Activated CD4-positive, alpha-beta T cell treated with anti-CD3 and anti-CD28 coated beads for 36 hours (primary cell): ENCODE results near the gene MCM6. TPM values are rescaled to one million over a fixed set of nuclear protein-coding genes. Genes with fewer than 3 reads are reported as not detected.
A peak's percentile ranks its signal among the peaks of the same experiment; 100 is the strongest.

Source experiments
- ATAC-seq: fragments of 200-7000 bp; cut with Tn5 transposase; one replicate; pipeline ENCODE4 v1.10.0; 2021; ENCODE audit warnings: mild to moderate bottlenecking, moderate library complexity
- CTCF ChIA-PET: fragments of 350-600 bp; sonication (Branson Sonifier 250); formaldehyde crosslinking; loops from one replicate; lab custom pipeline; 2021; ENCODE audit warnings: antibody characterized with exemption; lab: Charles Lee
- POLR2A ChIA-PET: fragments of 350-600 bp; sonication (Branson Sonifier 250); formaldehyde crosslinking; loops from one replicate; lab custom pipeline; 2021; ENCODE audit warnings: antibody characterized with exemption, inconsistent platforms; lab: Charles Lee
- DNase-seq: peaks from one replicate; pipeline ENCODE4 v3.0.0-alpha.2; 2020
- H3K27ac Mint-ChIP-seq: one replicate; pipeline ENCODE4 v1.8.0; 2021; ENCODE audit warnings: mixed read lengths
- H3K27me3 Mint-ChIP-seq: one replicate; pipeline ENCODE4 v1.8.0; 2021; ENCODE audit warnings: mixed read lengths
- H3K36me3 Mint-ChIP-seq: one replicate; pipeline ENCODE4 v1.8.0; 2021; ENCODE audit warnings: low read depth, mixed read lengths
- H3K4me1 Mint-ChIP-seq: one replicate; pipeline ENCODE4 v1.8.0; 2021; ENCODE audit warnings: mixed read lengths
- H3K4me3 Mint-ChIP-seq: one replicate; pipeline ENCODE4 v1.8.0; 2021; ENCODE audit warnings: mild to moderate bottlenecking, moderate library complexity, mixed read lengths
- H3K9me3 Mint-ChIP-seq: one replicate; pipeline ENCODE4 v1.8.0; 2021; ENCODE audit warnings: low read depth, mixed read lengths
- intact Hi-C, 2 experiments: fragments of 100-400 bp; cut with DNase I in 1 of 2; cut with micrococcal nuclease in 1 of 2; formaldehyde crosslinking; loops; one replicate each; pipeline versions ENCODE4 v1.14.2 to v1.15.1; 2022 to 2024; cut with DNase I, micrococcal nuclease
- total RNA-seq, 2 experiments: library from RNA; stranded (reverse); gene quantifications; one replicate each; pipeline ENCODE4 v1.2.3, GENCODE V29; 2021

Gene MCM6
- 100 to 1,000 TPM; 228 to 276 TPM for total RNA-seq

GRCh38 chr2:135876066-135876711 is at the start of gene MCM6:
Gene MCM6, minus strand, starts transcription at chr2:135876443. Its CDS starts 78 bp downstream, at chr2:135876365.
- Mint-ChIP-seq H3K27ac (peak within 1 kb of the TSS; percentile 96), H3K36me3 (peaks cover 45% of the 10 kb centered on the region), H3K27me3 (no peaks in the 10 kb centered on the region), H3K4me1 (peaks cover 44% of the 10 kb centered on the region), H3K4me3 (peak within 1 kb of the TSS; percentile 86), H3K9me3 (no peaks in the 10 kb centered on the region)
- ChIA-PET POLR2A (interaction anchor here (0.5 to 1.8 kb wide), 15 partner anchors 10 to 508 kb away, joined by 3 to 11 read pairs (median 5); partner anchors contain the start of genes DARS1 and ZRANB3), CTCF (interaction anchor here (0.7 to 1.8 kb wide), 5 partner anchors 20 to 508 kb away, joined by 3 to 6 read pairs (median 4); no protein-coding TSS in a partner anchor)
- intact Hi-C loops: loop anchor here (1.0 to 5.0 kb wide), 11 partner anchors 72 to 957 kb away; partner anchors contain the start of genes DARS1 (in 2 of the 2), R3HDM1 (in 2 of the 2), ZRANB3 (in 2 of the 2) and CCNT2 (in 1 of the 2)
- ATAC-seq (peak; percentile 88), DNase-seq (peak; percentile 100)

DNA sequence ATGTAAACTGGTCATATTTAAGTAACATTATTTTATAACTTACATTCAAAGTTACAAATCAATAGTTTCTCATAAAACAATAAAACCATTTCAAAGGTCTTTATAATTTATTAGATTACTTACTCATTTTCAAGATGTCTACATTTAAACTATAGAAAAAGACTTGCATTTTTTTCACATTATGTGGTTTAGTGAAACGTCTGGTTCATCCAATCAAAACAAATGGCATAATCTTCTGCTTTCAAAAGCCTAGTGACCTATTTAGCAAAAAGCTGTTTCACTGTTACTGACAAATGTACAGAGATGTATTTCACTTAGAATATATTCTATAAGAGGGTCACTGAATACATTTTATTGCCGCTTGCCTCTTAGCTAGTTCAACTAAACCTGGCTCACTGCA is 49.3 kb upstream of the MCM6 start:
- DNase-seq (no peak), ATAC-seq (no peak)
- Mint-ChIP-seq H3K4me3 (no peak overlapping the region), H3K9me3 (no peaks in the 10 kb centered on the region), H3K4me1 (peaks cover 6% of the 10 kb centered on the region), H3K27ac (no peak overlapping the region), H3K36me3 (peaks cover 22% of the 10 kb centered on the region), H3K27me3 (no peaks in the 10 kb centered on the region)
- intact Hi-C loops: no loop called here
- POLR2A ChIA-PET: no interaction called here
- CTCF ChIA-PET: interaction anchor here (0.6 to 1.3 kb wide), 2 partner anchors 12 to 208 kb away, joined by 3 read pairs; no protein-coding TSS in a partner anchor

DNA sequence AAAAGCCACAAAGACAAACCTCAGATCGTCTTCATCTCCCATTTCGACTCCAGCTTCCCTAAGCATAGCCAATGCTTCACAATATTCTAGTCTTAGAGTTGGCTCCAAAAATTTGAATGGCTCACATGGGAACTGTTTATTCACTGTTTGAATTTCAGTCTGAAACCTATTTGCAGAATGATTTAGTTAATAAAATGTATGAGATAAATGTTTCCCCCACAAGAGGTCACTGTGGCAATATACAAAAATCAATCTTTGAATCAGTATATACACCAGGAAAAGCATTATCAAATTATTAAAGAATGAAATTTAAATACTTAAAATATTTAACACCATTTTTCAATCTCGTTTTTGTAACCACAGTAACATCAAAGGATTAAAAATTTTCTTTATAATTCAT is 40.0 kb upstream of the MCM6 start:
- ChIA-PET CTCF (interaction anchor here (0.5 to 3.2 kb wide), 3 partner anchors 460 to 507 kb away, joined by 3 to 80 read pairs (median 5); no protein-coding TSS in a partner anchor), POLR2A (interaction anchor here (0.6 kb wide), 1 partner anchor 217 kb away, joined by 3 read pairs; no protein-coding TSS in a partner anchor)
- ATAC-seq: peak; percentile 61
- peak overlapping the region; percentile 63 for H3K27ac Mint-ChIP-seq
- peaks cover 3% of the 10 kb centered on the region for H3K4me1 Mint-ChIP-seq
- no peaks in the 10 kb centered on the region for H3K27me3 Mint-ChIP-seq
- peaks cover 16% of the 10 kb centered on the region for H3K36me3 Mint-ChIP-seq
- H3K4me3 Mint-ChIP-seq: no peak overlapping the region
- no peak for DNase-seq
- no peaks in the 10 kb centered on the region for H3K9me3 Mint-ChIP-seq
- intact Hi-C loops: loop anchor here (1.0 to 10.0 kb wide), 8 partner anchors 200 to 1919 kb away; no protein-coding TSS in a partner anchor

DNA sequence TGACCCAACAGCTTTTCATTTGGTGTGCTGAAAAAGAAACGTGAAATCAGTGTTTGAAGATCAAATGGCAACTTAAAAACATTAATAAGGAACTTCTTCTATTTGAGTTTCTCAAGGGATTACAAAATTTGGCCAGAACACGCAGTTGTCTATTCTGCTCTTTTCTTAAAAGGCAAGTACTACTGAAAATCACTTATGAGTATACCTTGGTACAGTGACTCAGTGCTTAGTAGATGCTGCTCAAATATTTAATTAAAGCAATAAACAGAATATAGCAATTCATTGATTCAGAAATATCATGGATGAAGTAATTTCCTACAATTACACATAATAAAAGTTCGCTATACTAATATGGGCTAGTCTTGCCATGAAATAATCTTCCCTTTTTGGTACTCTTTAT is 38.2 kb upstream of the MCM6 start:
- no peak for DNase-seq
- no peak overlapping the region for H3K27ac Mint-ChIP-seq
- no peaks in the 10 kb centered on the region for H3K9me3 Mint-ChIP-seq
- intact Hi-C loops: loop anchor here (1.0 to 10.0 kb wide), 5 partner anchors 70 to 1920 kb away; partner anchors contain the start of gene DARS1 (in 1 of the 2)
- H3K27me3 Mint-ChIP-seq: no peaks in the 10 kb centered on the region
- no peak overlapping the region for H3K4me3 Mint-ChIP-seq
- POLR2A ChIA-PET: interaction anchor here (1.6 kb wide), 1 partner anchor 38 kb away, joined by 4 read pairs; the partner anchor contains the start of gene MCM6
- peaks cover 7% of the 10 kb centered on the region for H3K4me1 Mint-ChIP-seq
- H3K36me3 Mint-ChIP-seq: peaks cover 27% of the 10 kb centered on the region
- ATAC-seq: no peak
- CTCF ChIA-PET: interaction anchor here (0.6 to 3.2 kb wide), 49 partner anchors 8 to 509 kb away, joined by 3 to 80 read pairs (median 4); no protein-coding TSS in a partner anchor

DNA sequence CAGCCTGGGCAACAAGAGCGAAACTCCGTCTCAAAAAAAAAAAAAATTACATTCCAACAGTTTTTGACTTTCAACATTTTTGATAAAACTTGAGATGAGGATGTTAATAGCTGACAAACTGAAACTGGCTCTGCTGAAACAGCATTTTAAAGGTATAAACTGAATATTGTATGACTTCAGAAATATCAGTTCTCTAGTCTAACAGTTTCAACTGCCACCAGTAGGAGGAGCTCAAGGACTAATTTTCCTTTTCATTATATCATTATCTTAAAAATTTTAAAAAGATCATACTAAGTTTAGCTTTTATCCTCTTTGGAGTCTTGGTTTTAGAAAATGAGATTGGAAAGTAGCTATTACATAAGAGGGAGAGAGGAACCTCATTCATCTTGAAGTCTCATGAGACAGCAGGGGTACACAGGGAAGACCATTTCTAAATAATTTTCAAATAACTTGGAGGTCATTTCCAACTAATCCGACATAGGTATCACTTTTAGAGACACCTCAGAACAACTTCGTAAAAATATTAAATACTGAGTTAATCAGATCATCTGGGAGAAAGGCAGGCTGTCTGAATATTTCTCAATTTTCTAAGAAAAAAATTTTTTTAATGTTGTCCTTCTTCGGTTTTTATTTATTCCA is 37.6 kb upstream of the MCM6 start:
- Mint-ChIP-seq H3K9me3 (no peaks in the 10 kb centered on the region), H3K4me1 (peaks cover 7% of the 10 kb centered on the region), H3K36me3 (peaks cover 29% of the 10 kb centered on the region), H3K4me3 (no peak overlapping the region), H3K27me3 (no peaks in the 10 kb centered on the region), H3K27ac (no peak overlapping the region)
- ATAC-seq (peak; percentile 58), DNase-seq (peak; percentile 53)
- CTCF ChIA-PET: interaction anchor here (0.6 to 3.2 kb wide), 68 partner anchors 8 to 924 kb away, joined by 3 to 80 read pairs (median 4); no protein-coding TSS in a partner anchor
- intact Hi-C loops: loop anchor here (1.0 to 10.0 kb wide), 7 partner anchors 71 to 1924 kb away; partner anchors contain the start of gene DARS1 (in 1 of the 2)
- POLR2A ChIA-PET: interaction anchor here (0.5 to 1.6 kb wide), 6 partner anchors 38 to 499 kb away, joined by 3 to 17 read pairs (median 4); partner anchors contain the start of gene MCM6

DNA sequence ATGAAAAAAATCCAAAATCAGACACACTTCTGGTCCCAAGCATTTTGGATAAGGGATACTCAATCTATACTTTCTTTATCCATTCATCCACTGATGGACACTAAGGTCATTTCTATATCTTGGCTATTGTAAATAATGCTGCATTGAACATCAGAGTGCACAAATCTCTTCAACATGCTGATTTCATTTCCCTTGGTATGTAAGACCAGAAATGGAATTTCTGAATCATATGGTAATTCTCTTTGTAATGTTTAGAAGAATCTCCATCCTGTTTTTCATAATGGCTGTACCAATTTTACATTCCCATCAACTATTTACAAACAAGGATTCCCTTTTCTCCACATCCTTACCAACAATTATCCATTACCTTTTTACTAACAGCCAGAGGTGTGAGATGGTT is 33.7 kb upstream of the MCM6 start:
- ATAC-seq (no peak), DNase-seq (no peak)
- intact Hi-C loops: loop anchor here (5.0 to 10.0 kb wide), 4 partner anchors 147 to 1925 kb away; no protein-coding TSS in a partner anchor
- CTCF ChIA-PET: no interaction called here
- Mint-ChIP-seq H3K4me3 (no peak overlapping the region), H3K4me1 (peaks cover 5% of the 10 kb centered on the region), H3K27me3 (no peaks in the 10 kb centered on the region), H3K27ac (no peak overlapping the region), H3K9me3 (no peaks in the 10 kb centered on the region), H3K36me3 (peaks cover 47% of the 10 kb centered on the region)
- POLR2A ChIA-PET: no interaction called here

DNA sequence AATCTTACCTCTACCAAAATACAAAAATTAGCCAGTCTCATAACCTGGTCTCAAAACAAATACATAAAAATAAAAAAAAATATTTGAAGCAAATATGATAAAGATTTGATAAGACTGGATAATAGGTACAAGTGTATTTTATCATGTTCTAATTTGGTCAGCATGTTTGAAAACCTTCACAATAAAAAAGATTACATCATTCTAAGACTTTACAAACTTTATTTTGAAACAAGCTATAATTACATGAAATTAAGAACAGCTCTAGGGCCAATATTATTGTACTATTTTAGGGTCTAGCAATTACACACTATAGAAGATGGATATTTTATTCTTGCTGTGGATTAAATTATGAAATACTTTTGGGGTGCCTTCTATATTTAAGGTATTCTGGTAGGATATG is 29.4 kb upstream of the MCM6 start:
- Mint-ChIP-seq H3K4me3 (no peak overlapping the region), H3K9me3 (no peaks in the 10 kb centered on the region), H3K36me3 (peaks cover 41% of the 10 kb centered on the region), H3K27me3 (no peaks in the 10 kb centered on the region), H3K4me1 (peaks cover 3% of the 10 kb centered on the region), H3K27ac (no peak overlapping the region)
- DNase-seq (no peak), ATAC-seq (no peak)
- ChIA-PET CTCF (interaction anchor here (0.6 to 1.5 kb wide), 2 partner anchors 9 to 118 kb away, joined by 3 to 9 read pairs; no protein-coding TSS in a partner anchor), POLR2A (interaction anchor here (0.5 kb wide), 1 partner anchor 72 kb away, joined by 5 read pairs; no protein-coding TSS in a partner anchor)
- intact Hi-C loops: loop anchor here in 1 of 2 experiments (10.0 kb wide), 1 partner anchor 829 kb away; no protein-coding TSS in a partner anchor

- ATAC-seq (peak; percentile 55), DNase-seq (no peak)
- POLR2A ChIA-PET: interaction anchor here (0.7 kb wide), 1 partner anchor 900 kb away, joined by 5 read pairs; no protein-coding TSS in a partner anchor
- Mint-ChIP-seq H3K27me3 (no peaks in the 10 kb centered on the region), H3K36me3 (peaks cover 34% of the 10 kb centered on the region), H3K27ac (no peak overlapping the region), H3K9me3 (no peaks in the 10 kb centered on the region), H3K4me3 (no peak overlapping the region), H3K4me1 (no peaks in the 10 kb centered on the region)
- CTCF ChIA-PET: interaction anchor here (0.7 to 1.3 kb wide), 3 partner anchors 9 to 20 kb away, joined by 3 to 4 read pairs (median 3); no protein-coding TSS in a partner anchor
- intact Hi-C loops: loop anchor here in 1 of 2 experiments (10.0 kb wide), 1 partner anchor 830 kb away; no protein-coding TSS in a partner anchor
Observed at GRCh38 chr2:135904341-135904989, 28.2 kb upstream of the MCM6 start.

DNA sequence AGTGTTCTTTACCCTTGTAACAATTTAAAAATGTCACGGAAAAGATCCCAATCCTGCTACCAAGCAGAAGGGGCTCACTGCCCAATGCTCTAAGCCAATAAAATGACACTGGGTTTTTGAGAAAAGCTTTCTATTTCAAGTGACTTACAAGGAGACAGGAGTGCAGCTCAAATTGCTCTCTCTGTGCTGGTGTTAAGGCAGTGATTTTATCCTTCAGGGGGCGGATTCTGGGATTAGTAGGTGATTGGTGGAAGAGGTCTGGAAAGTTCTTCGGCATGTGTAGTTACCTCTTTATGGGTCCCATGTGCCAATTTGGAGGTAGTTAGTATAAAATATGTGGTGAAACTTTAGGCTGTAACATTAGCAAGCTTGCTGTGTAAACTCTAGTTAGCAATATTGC is 27.4 kb upstream of the MCM6 start:
- no peaks in the 10 kb centered on the region for H3K9me3 Mint-ChIP-seq
- no peak overlapping the region for H3K4me3 Mint-ChIP-seq
- H3K36me3 Mint-ChIP-seq: peaks cover 28% of the 10 kb centered on the region
- ChIA-PET POLR2A (no interaction called here), CTCF (interaction anchor here (1.3 to 2.0 kb wide), 3 partner anchors 10 to 481 kb away, joined by 3 to 6 read pairs (median 4); no protein-coding TSS in a partner anchor)
- DNase-seq (no peak), ATAC-seq (no peak)
- intact Hi-C loops: loop anchor here in 1 of 2 experiments (10.0 kb wide), 1 partner anchor 831 kb away; no protein-coding TSS in a partner anchor
- H3K4me1 Mint-ChIP-seq: no peaks in the 10 kb centered on the region
- H3K27ac Mint-ChIP-seq: no peak overlapping the region
- H3K27me3 Mint-ChIP-seq: no peaks in the 10 kb centered on the region

- no peak overlapping the region for H3K27ac Mint-ChIP-seq
- no peaks in the 10 kb centered on the region for H3K27me3 Mint-ChIP-seq
- no peaks in the 10 kb centered on the region for H3K9me3 Mint-ChIP-seq
- POLR2A ChIA-PET: no interaction called here
- CTCF ChIA-PET: interaction anchor here (1.5 kb wide), 1 partner anchor 24 kb away, joined by 4 read pairs; the partner anchor contains the start of gene MCM6
- H3K4me3 Mint-ChIP-seq: no peak overlapping the region
- peaks cover 8% of the 10 kb centered on the region for H3K36me3 Mint-ChIP-seq
- DNase-seq (no peak), ATAC-seq (no peak)
- intact Hi-C loops: no loop called here
- H3K4me1 Mint-ChIP-seq: no peaks in the 10 kb centered on the region
Observed at GRCh38 chr2:135899567-135899966, 23.3 kb upstream of the MCM6 start.
